Activated CD4-positive, alpha-beta T cell treated with anti-CD3 and anti-CD28 coated beads, Interleukin-2, amount 10 ng/mL, durations not matched to agents 7 days and 5 days (primary cell): ENCODE measurements around the gene MAP2K5. TPM values are rescaled to one million over a fixed set of nuclear protein-coding genes. Genes with fewer than 3 reads are reported as not detected.

Experiments
- CTCF ChIA-PET: fragments of 350-600 bp; sonication (Branson Sonifier 250); formaldehyde crosslinking; loops from one replicate; lab custom pipeline; 2021; ENCODE audit warnings: antibody characterized with exemption; lab: Charles Lee
- POLR2A ChIA-PET: fragments of 350-600 bp; sonication (Branson Sonifier 250); formaldehyde crosslinking; loops from one replicate; lab custom pipeline; 2021; ENCODE audit warnings: antibody characterized with exemption; lab: Charles Lee
- DNase-seq: peaks from one replicate; pipeline ENCODE4 v3.0.0-alpha.2; 2020
- H3K27ac Mint-ChIP-seq: one replicate; pipeline ENCODE4 v1.8.0; 2021; ENCODE audit warnings: mild to moderate bottlenecking, moderate library complexity, mixed read lengths
- H3K27me3 Mint-ChIP-seq: one replicate; pipeline ENCODE4 v1.8.0; 2021; ENCODE audit warnings: mixed read lengths
- H3K36me3 Mint-ChIP-seq: one replicate; pipeline ENCODE4 v1.8.0; 2021; ENCODE audit warnings: low read depth, mixed read lengths
- H3K4me1 Mint-ChIP-seq: one replicate; pipeline ENCODE4 v1.8.0; 2021; ENCODE audit warnings: mixed read lengths
- H3K4me3 Mint-ChIP-seq: one replicate; pipeline ENCODE4 v1.8.0; 2021; ENCODE audit warnings: mild to moderate bottlenecking, moderate library complexity, mixed read lengths
- H3K9me3 Mint-ChIP-seq: one replicate; pipeline ENCODE4 v1.8.0; 2021; ENCODE audit warnings: mixed read lengths
- total RNA-seq, 2 experiments: library from RNA; stranded (reverse); gene quantifications; one replicate each; pipeline ENCODE4 v1.2.3, GENCODE V29; 2021

The MAP2K5 gene
- total RNA-seq, 2 experiments from 2014 or later: 25.9 to 26.3 TPM

GRCh38 chr15:67511606-67512005 is 30.9 kb upstream of the MAP2K5 start:
- no peak overlapping the region for H3K27ac Mint-ChIP-seq
- H3K36me3 Mint-ChIP-seq: peaks cover 12% of the 10 kb centered on the region
- no peak for DNase-seq
- H3K4me3 Mint-ChIP-seq: no peak overlapping the region
- ChIA-PET POLR2A (no interaction called here), CTCF (no interaction called here)
- no peaks in the 10 kb centered on the region for H3K27me3 Mint-ChIP-seq
- H3K4me1 Mint-ChIP-seq: peaks cover 7% of the 10 kb centered on the region
- H3K9me3 Mint-ChIP-seq: no peaks in the 10 kb centered on the region

- no peak overlapping the region for H3K4me3 Mint-ChIP-seq
- H3K9me3 Mint-ChIP-seq: no peaks in the 10 kb centered on the region
- ChIA-PET CTCF (no interaction called here), POLR2A (no interaction called here)
- no peaks in the 10 kb centered on the region for H3K27me3 Mint-ChIP-seq
- peaks cover 12% of the 10 kb centered on the region for H3K36me3 Mint-ChIP-seq
- H3K27ac Mint-ChIP-seq: no peak overlapping the region
- no peak for DNase-seq
- H3K4me1 Mint-ChIP-seq: peaks cover 7% of the 10 kb centered on the region
These were observed 30.4 kb upstream of the MAP2K5 start for GRCh38 chr15:67512140-67512539.

- ChIA-PET CTCF (no interaction called here), POLR2A (no interaction called here)
- Mint-ChIP-seq H3K27me3 (no peaks in the 10 kb centered on the region), H3K36me3 (peaks cover 12% of the 10 kb centered on the region), H3K4me1 (peaks cover 7% of the 10 kb centered on the region), H3K27ac (no peak overlapping the region), H3K9me3 (no peaks in the 10 kb centered on the region), H3K4me3 (no peak overlapping the region)
- DNase-seq: no peak
These were observed 29.4 kb upstream of the MAP2K5 start for GRCh38 chr15:67512933-67513714.

GRCh38 chr15:67515090-67515489 is 27.4 kb upstream of the MAP2K5 start:
- ChIA-PET CTCF (interaction anchor here (0.7 kb wide), 1 partner anchor 11 kb away, joined by 3 read pairs; no protein-coding TSS in a partner anchor), POLR2A (no interaction called here)
- H3K27ac Mint-ChIP-seq: no peak overlapping the region
- H3K4me3 Mint-ChIP-seq: no peak overlapping the region
- peaks cover 8% of the 10 kb centered on the region for H3K4me1 Mint-ChIP-seq
- H3K36me3 Mint-ChIP-seq: peaks cover 12% of the 10 kb centered on the region
- no peaks in the 10 kb centered on the region for H3K27me3 Mint-ChIP-seq
- no peak for DNase-seq
- no peaks in the 10 kb centered on the region for H3K9me3 Mint-ChIP-seq

GRCh38 chr15:67515557-67515956 is 26.9 kb upstream of the MAP2K5 start:
- H3K9me3 Mint-ChIP-seq: no peaks in the 10 kb centered on the region
- CTCF ChIA-PET: interaction anchor here (0.7 kb wide), 1 partner anchor 12 kb away, joined by 3 read pairs; no protein-coding TSS in a partner anchor
- no peak overlapping the region for H3K27ac Mint-ChIP-seq
- no peaks in the 10 kb centered on the region for H3K27me3 Mint-ChIP-seq
- H3K36me3 Mint-ChIP-seq: peaks cover 12% of the 10 kb centered on the region
- peaks cover 12% of the 10 kb centered on the region for H3K4me1 Mint-ChIP-seq
- H3K4me3 Mint-ChIP-seq: no peak overlapping the region
- no peak for DNase-seq
- POLR2A ChIA-PET: no interaction called here

- H3K27ac Mint-ChIP-seq: peak overlapping the region; percentile 94
- no peak for DNase-seq
- peaks cover 2% of the 10 kb centered on the region for H3K36me3 Mint-ChIP-seq
- no peaks in the 10 kb centered on the region for H3K27me3 Mint-ChIP-seq
- H3K4me1 Mint-ChIP-seq: peaks cover 28% of the 10 kb centered on the region
- peak overlapping the region; percentile 84 for H3K4me3 Mint-ChIP-seq
- H3K9me3 Mint-ChIP-seq: no peaks in the 10 kb centered on the region
- CTCF ChIA-PET: interaction anchor here (1.1 to 1.2 kb wide), 2 partner anchors 10 to 15 kb away, joined by 3 read pairs; no protein-coding TSS in a partner anchor
- POLR2A ChIA-PET: interaction anchor here (1.0 kb wide), 1 partner anchor 22 kb away, joined by 3 read pairs; the partner anchor contains the start of gene MAP2K5
These were observed 22.0 kb upstream of the MAP2K5 start for GRCh38 chr15:67520321-67521028.

GRCh38 chr15:67521029-67521782 is 21.3 kb upstream of the MAP2K5 start, which contains the start of gene C15orf61:
C15orf61 (plus strand) TSS chr15:67521131; CDS start chr15:67521249, 118 bp downstream.
- peak within 1 kb of the TSS; percentile 96 for H3K27ac Mint-ChIP-seq
- POLR2A ChIA-PET: interaction anchor here (0.6 to 1.0 kb wide), 2 partner anchors 21 to 66 kb away, joined by 3 read pairs; partner anchors contain the start of gene MAP2K5
- no peaks in the 10 kb centered on the region for H3K27me3 Mint-ChIP-seq

GRCh38 chr15:67521783-67522568 is 20.5 kb upstream of the MAP2K5 start:
- H3K36me3 Mint-ChIP-seq: peaks cover 5% of the 10 kb centered on the region
- peak overlapping the region; percentile 91 for H3K4me3 Mint-ChIP-seq
- peaks cover 28% of the 10 kb centered on the region for H3K4me1 Mint-ChIP-seq
- no peak for DNase-seq
- ChIA-PET POLR2A (interaction anchor here (0.6 kb wide), 1 partner anchor 65 kb away, joined by 3 read pairs; no protein-coding TSS in a partner anchor), CTCF (no interaction called here)
- no peaks in the 10 kb centered on the region for H3K27me3 Mint-ChIP-seq
- peak overlapping the region; percentile 96 for H3K27ac Mint-ChIP-seq
- no peaks in the 10 kb centered on the region for H3K9me3 Mint-ChIP-seq

More at GRCh38 chr15:67521029-67521782, 21.3 kb upstream of the MAP2K5 start, which contains the start of gene C15orf61:
- peak; percentile 83 for DNase-seq
- CTCF ChIA-PET: interaction anchor here (1.1 to 1.2 kb wide), 2 partner anchors 9 to 16 kb away, joined by 3 read pairs; no protein-coding TSS in a partner anchor
- Mint-ChIP-seq H3K36me3 (peaks cover 2% of the 10 kb centered on the region), H3K4me1 (peaks cover 28% of the 10 kb centered on the region), H3K9me3 (no peaks in the 10 kb centered on the region), H3K4me3 (peak within 1 kb of the TSS; percentile 91)

- ChIA-PET POLR2A (no interaction called here), CTCF (no interaction called here)
- H3K4me1 Mint-ChIP-seq: peaks cover 28% of the 10 kb centered on the region
- no peak overlapping the region for H3K4me3 Mint-ChIP-seq
- no peaks in the 10 kb centered on the region for H3K9me3 Mint-ChIP-seq
- H3K27ac Mint-ChIP-seq: no peak overlapping the region
- DNase-seq: no peak
- H3K36me3 Mint-ChIP-seq: peaks cover 8% of the 10 kb centered on the region
- H3K27me3 Mint-ChIP-seq: no peaks in the 10 kb centered on the region
These were observed 19.2 kb upstream of the MAP2K5 start for GRCh38 chr15:67523330-67523729.

GRCh38 chr15:67524235-67524634 is 18.3 kb upstream of the MAP2K5 start:
- Mint-ChIP-seq H3K36me3 (peaks cover 8% of the 10 kb centered on the region), H3K4me1 (peaks cover 28% of the 10 kb centered on the region), H3K9me3 (no peaks in the 10 kb centered on the region), H3K27ac (no peak overlapping the region), H3K27me3 (no peaks in the 10 kb centered on the region), H3K4me3 (no peak overlapping the region)
- ChIA-PET POLR2A (no interaction called here), CTCF (interaction anchor here (1.1 kb wide), 1 partner anchor 14 kb away, joined by 3 read pairs; no protein-coding TSS in a partner anchor)
- DNase-seq: no peak

- Mint-ChIP-seq H3K27ac (no peak overlapping the region), H3K4me3 (no peak overlapping the region), H3K27me3 (no peaks in the 10 kb centered on the region), H3K9me3 (no peaks in the 10 kb centered on the region), H3K36me3 (peaks cover 11% of the 10 kb centered on the region), H3K4me1 (peaks cover 3% of the 10 kb centered on the region)
- DNase-seq: no peak
- CTCF ChIA-PET: interaction anchor here (1.0 kb wide), 1 partner anchor 21 kb away, joined by 3 read pairs; no protein-coding TSS in a partner anchor
- POLR2A ChIA-PET: no interaction called here
These were observed 14.0 kb upstream of the MAP2K5 start for GRCh38 chr15:67528513-67528912.
